HG02970 (cell line): ENCODE data around the gene HUWE1.

Experiments used
- ATAC-seq: cut with Tn5 transposase; IDR thresholded peaks from one replicate; pipeline ENCODE4 v1.9.1; 2021; ENCODE audit warnings: mild to moderate bottlenecking, moderate library complexity, moderate number of reproducible peaks; ENCODE audit not compliant: unreplicated experiment, low FRiP score

HUWE1 gene

GRCh38 chrX:53630261-53630660 lies 56.3 kb downstream of the HUWE1 start:
- no peak for ATAC-seq

- ATAC-seq: no peak
These were observed 64.1 kb downstream of the HUWE1 start for GRCh38 chrX:53622431-53622830.

GRCh38 chrX:53621418-53621986 lies 65.0 kb downstream of the HUWE1 start:
- ATAC-seq: no peak

DNA sequence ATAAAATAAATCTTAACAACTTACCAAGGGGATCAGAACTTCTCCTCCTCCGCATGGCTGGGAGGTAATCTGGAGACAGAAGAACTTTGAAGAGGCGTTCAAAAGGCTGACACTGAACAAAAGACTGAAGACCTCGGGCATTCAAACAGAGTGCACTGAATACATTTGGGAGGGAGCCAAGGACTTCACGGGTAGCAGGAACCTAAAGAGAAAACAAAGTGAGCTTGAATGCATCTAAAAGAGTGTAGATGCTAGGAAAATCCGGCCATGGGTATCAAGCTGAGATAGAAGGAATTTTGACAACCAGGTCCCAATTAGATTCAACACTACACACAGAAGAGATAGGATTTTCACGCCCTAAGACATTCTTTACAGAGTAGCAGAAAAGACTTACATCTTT lies 69.6 kb downstream of the HUWE1 start:
- ATAC-seq: no peak

- ATAC-seq: no peak
These were observed 80.1 kb downstream of the HUWE1 start for GRCh38 chrX:53606456-53606855.

GRCh38 chrX:53605004-53605403 lies 81.5 kb downstream of the HUWE1 start:
- no peak for ATAC-seq

GRCh38 chrX:53599781-53600396 lies 86.6 kb downstream of the HUWE1 start:
- ATAC-seq: no peak

- ATAC-seq: no peak
These were observed 88.3 kb downstream of the HUWE1 start for GRCh38 chrX:53598169-53598568.

DNA sequence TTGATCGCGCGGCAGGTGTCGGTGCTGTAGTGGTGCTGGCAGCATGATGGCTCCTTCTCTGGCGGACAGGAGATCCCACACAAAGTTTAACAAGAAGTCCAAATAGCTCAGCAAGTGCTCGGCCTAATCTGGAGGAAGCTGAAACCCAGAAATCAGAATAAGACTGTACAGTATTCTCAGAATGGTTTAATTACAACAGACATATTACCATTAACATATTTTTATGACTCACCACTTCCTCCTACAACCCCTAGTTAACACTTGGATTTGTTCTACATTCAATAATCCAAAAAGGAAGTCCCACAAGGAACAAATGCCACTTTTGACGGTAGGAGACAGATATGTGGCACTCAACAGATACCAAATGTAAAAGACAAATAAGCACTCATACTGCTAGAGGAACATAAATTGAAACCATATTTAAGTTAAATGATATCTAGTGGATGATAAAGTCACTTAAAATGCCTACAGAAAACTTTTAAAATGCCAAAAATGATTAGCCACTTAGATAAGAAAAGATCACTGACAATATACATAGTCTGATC lies 91.2 kb downstream of the HUWE1 start:
- no peak for ATAC-seq

- no peak for ATAC-seq
These were observed 92.2 kb downstream of the HUWE1 start for GRCh38 chrX:53594354-53594753.

DNA sequence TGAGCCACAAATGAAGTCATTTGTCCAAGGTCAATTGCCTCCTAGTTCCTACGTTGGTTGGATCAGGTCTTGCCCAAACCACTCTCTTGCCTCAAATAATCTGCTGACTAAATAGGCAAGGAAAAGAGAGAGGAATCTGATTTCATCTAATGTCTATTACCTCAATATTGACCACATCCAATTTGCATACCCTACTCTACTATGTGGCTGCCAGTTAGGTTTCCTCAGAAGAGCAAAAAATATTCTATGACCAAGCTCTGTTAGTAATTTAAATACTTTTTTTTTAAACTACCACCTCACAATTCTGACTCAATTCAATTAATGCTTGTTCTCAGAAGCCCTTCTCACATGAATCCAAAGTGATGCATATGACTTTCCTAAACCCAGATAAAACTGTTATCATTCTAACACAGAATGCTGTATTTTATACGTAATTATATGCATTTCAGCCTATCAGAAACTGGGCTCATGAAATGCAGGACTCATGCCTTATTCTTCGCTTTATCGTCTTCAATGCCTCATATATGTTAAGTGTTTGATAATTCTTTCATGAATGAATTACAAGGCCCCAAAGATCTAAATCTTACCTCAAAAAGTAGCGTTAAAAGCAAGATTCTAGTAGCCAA lies 98.6 kb downstream of the HUWE1 start:
- ATAC-seq: no peak

GRCh38 chrX:53584891-53585290 lies 101.6 kb downstream of the HUWE1 start:
- no peak for ATAC-seq

DNA sequence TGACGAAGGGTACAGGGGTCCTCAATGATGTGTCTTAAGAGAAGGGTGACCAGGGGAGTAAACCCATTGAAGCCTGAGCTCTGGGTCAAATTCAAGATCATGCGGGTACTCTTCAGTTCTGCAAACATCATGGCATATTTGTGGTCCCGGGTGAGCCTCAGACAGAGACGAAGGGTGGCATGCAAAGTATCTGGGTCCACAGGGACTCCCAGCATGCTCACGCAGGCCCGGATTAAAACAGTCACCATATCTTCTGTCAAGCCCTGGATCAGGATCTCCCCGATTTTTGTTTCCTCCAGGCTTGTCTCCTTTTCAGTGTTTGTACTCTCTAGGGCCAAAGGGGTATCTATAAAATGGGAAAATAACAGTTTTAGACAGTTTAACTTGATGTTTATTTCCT lies 102.9 kb downstream of the HUWE1 start:
- ATAC-seq: no peak

GRCh38 chrX:53580742-53581504 lies 105.6 kb downstream of the HUWE1 start:
- no peak for ATAC-seq

GRCh38 chrX:53571494-53571893 lies 115.0 kb downstream of the HUWE1 start:
- ATAC-seq: no peak

GRCh38 chrX:53563324-53563723 lies 123.2 kb downstream of the HUWE1 start:
- no peak for ATAC-seq

GRCh38 chrX:53561912-53562311 lies 124.6 kb downstream of the HUWE1 start:
- no peak for ATAC-seq

DNA sequence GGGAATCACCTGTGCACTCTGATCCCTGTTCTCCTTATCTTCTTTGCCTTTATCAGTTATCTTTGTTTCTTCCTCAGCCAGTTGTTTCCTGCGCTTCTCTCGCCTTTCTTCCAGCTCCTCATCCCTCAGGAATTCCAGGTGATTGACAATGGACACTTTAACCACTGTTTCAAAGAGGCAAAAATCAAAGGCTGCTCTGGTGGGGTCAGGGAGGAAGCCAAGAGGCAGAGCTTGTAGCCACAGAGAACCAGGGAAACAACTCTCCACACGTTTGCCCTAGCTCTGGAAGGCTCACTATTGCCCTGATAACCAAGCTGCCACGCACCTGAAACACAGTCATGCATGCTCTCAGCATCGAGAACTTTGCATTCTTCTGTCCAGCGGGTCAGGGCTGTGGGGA lies 127.9 kb downstream of the HUWE1 start:
- ATAC-seq: no peak

- no peak for ATAC-seq
These were observed 129.7 kb downstream of the HUWE1 start for GRCh38 chrX:53556868-53557267.

DNA sequence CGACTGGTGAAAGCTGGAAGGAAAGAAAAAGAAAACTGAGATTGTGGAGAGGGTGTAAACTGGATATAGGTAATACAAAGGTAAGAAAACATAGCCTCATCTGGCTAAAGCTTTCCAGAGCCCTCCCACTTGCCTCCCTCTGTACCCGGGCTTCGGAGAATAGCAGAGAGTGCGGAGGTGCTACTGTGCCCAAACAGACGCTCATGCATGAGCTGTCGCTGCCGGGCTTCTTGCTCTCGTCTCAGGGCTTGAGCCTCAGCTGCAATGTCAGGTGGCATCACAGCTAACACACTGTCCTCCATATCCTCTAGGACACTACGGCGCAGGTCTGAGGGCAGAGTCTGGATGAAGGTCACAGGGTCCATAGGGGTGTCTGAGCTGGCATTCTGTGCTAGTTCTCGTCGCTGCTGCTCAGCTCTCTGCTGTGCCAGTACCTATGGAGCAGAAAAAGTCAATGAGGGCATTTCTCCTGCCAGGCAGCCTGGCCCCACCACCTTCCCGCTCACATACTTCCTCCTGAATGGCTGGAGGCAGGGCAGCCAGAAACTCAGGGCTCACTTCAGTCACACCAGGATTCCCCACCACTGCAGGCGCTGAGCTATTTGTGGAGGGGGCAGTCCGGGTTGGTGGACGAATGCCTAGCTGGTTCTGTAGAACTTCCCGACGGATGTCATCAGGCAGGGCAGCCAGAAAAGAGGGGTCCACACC lies 135.6 kb downstream of the HUWE1 start:
- ATAC-seq: no peak

- ATAC-seq: no peak
These were observed 138.9 kb downstream of the HUWE1 start for GRCh38 chrX:53547668-53548067.
